Measurements from ENCODE around the gene HTRA3. TPM values are rescaled to one million over a fixed set of nuclear protein-coding genes. Genes with fewer than 3 reads are reported as not detected.
A peak's percentile ranks its signal among the peaks of the same experiment; 100 is the strongest.

Gene HTRA3
- total RNA-seq, 2 donors from 2014 or later, result 3.2 to 4.6 TPM

- TF ChIP-seq CTCF (conservative IDR thresholded peaks at IDR 0.05), result no peak
- no peaks in the 10 kb centered on the region for H3K9me3 ChIP-seq (ENCODE audit: control insufficient read depth, low read length)
- Mint-ChIP-seq H3K27me3 (ENCODE audit: insufficient read depth) (peaks cover 6% of the 10 kb centered on the region), H3K27ac (no peak overlapping the region), H3K4me3 (no peak overlapping the region), H3K36me3 (ENCODE audit: low read depth) (no peaks in the 10 kb centered on the region), H3K4me1 (peaks cover 10% of the 10 kb centered on the region), H3K9me3 (no peaks in the 10 kb centered on the region)
- H3K4me3 ChIP-seq (ENCODE audit: low read length), result no peak overlapping the region
- no peak overlapping the region for H3K27ac ChIP-seq (ENCODE audit: low read depth, low read length)
- H3K27me3 ChIP-seq (ENCODE audit: control insufficient read depth, insufficient read depth, low read length, poor library complexity, severe bottlenecking), result no peaks in the 10 kb centered on the region
- no peaks in the 10 kb centered on the region for H3K4me1 ChIP-seq (ENCODE audit: control insufficient read depth, insufficient read depth, low read length)
- 78 to 82% methylated on average over 8 to 12 of the region's 12 CpGs for WGBS, 2 experiments (ENCODE audit: insufficient coverage in 1 of 2, insufficient read length in 1 of 2)
- no peaks in the 10 kb centered on the region for H3K36me3 ChIP-seq (ENCODE audit: control insufficient read depth, insufficient read depth, low read length)
- DNase-seq, result peak; percentile 29
- H3K9ac ChIP-seq (ENCODE audit: extremely low read depth, low read length, poor library complexity, severe bottlenecking), result no peak overlapping the region
Measured at GRCh38 chr4:8353912-8354453, 84.4 kb downstream of the HTRA3 start.

GRCh38 chr4:8355306-8355705 is 85.8 kb downstream of the HTRA3 start:
- Histone ChIP-seq H3K36me3 (ENCODE audit: control insufficient read depth, insufficient read depth, low read length) (no peaks in the 10 kb centered on the region), H3K9me3 (ENCODE audit: control insufficient read depth, low read length) (no peaks in the 10 kb centered on the region), H3K27ac (ENCODE audit: low read depth, low read length) (no peak overlapping the region), H3K27me3 (ENCODE audit: control insufficient read depth, insufficient read depth, low read length, poor library complexity, severe bottlenecking) (no peaks in the 10 kb centered on the region), H3K4me3 (ENCODE audit: low read length) (no peak overlapping the region), H3K4me1 (ENCODE audit: control insufficient read depth, insufficient read depth, low read length) (no peaks in the 10 kb centered on the region), H3K9ac (ENCODE audit: extremely low read depth, low read length, poor library complexity, severe bottlenecking) (no peak overlapping the region)
- no peaks in the 10 kb centered on the region for H3K9me3 Mint-ChIP-seq
- H3K4me1 Mint-ChIP-seq, result peaks cover 10% of the 10 kb centered on the region
- no peak for TF ChIP-seq CTCF (conservative IDR thresholded peaks at IDR 0.05)
- 84 to 89% methylated on average over 5 to 6 of the region's 6 CpGs for WGBS, 2 experiments (ENCODE audit: insufficient coverage in 1 of 2, insufficient read length in 1 of 2)
- H3K27me3 Mint-ChIP-seq (ENCODE audit: insufficient read depth), result peaks cover 6% of the 10 kb centered on the region
- no peak overlapping the region for H3K27ac Mint-ChIP-seq
- H3K36me3 Mint-ChIP-seq (ENCODE audit: low read depth), result no peaks in the 10 kb centered on the region
- DNase-seq, result no peak
- no peak overlapping the region for H3K4me3 Mint-ChIP-seq

- H3K27ac ChIP-seq (ENCODE audit: low read depth, low read length), result no peak overlapping the region
- TF ChIP-seq CTCF (conservative IDR thresholded peaks at IDR 0.05), result no peak
- no peak overlapping the region for H3K27ac Mint-ChIP-seq
Measured at GRCh38 chr4:8355864-8356565, 86.5 kb downstream of the HTRA3 start.

More at GRCh38 chr4:8355864-8356565, 86.5 kb downstream of the HTRA3 start:
- no peak overlapping the region for H3K4me3 Mint-ChIP-seq
- no peaks in the 10 kb centered on the region for H3K9me3 ChIP-seq (ENCODE audit: control insufficient read depth, low read length)
- peaks cover 6% of the 10 kb centered on the region for H3K27me3 Mint-ChIP-seq (ENCODE audit: insufficient read depth)
- no peaks in the 10 kb centered on the region for H3K36me3 Mint-ChIP-seq (ENCODE audit: low read depth)
- H3K9me3 Mint-ChIP-seq, result peaks cover 4% of the 10 kb centered on the region
- no peak overlapping the region for H3K4me3 ChIP-seq (ENCODE audit: low read length)
- no peak overlapping the region for H3K9ac ChIP-seq (ENCODE audit: extremely low read depth, low read length, poor library complexity, severe bottlenecking)
- 87 to 93% methylated on average over 7 to 8 of the region's 8 CpGs for WGBS, 2 experiments (ENCODE audit: insufficient coverage in 1 of 2, insufficient read length in 1 of 2)
- no peaks in the 10 kb centered on the region for H3K27me3 ChIP-seq (ENCODE audit: control insufficient read depth, insufficient read depth, low read length, poor library complexity, severe bottlenecking)
- no peaks in the 10 kb centered on the region for H3K4me1 ChIP-seq (ENCODE audit: control insufficient read depth, insufficient read depth, low read length)
- peak; percentile 15 for DNase-seq
- no peaks in the 10 kb centered on the region for H3K36me3 ChIP-seq (ENCODE audit: control insufficient read depth, insufficient read depth, low read length)
- peaks cover 10% of the 10 kb centered on the region for H3K4me1 Mint-ChIP-seq

Other genes starting within 250 kb of the HTRA3 start
- 1 to 10 TPM in 1 of 2 donors, under 1 TPM in 1; 0.35 to 1.6 TPM for gene ABLIM2, start 110.9 kb upstream of the HTRA3 start, total RNA-seq
- 1 to 10 TPM; 1.9 to 2.6 TPM for gene SH3TC1, start 70.5 kb upstream of the HTRA3 start, total RNA-seq
- gene ACOX3, start 171.0 kb downstream of the HTRA3 start, total RNA-seq, result 100 to 1,000 TPM in 1 of 2 donors, 10 to 100 TPM in 1; 55.1 to 146 TPM
- 100 to 1,000 TPM in 1 of 2 donors, 10 to 100 TPM in 1; 45.9 to 114 TPM for gene TRMT44, start 171.0 kb downstream of the HTRA3 start, total RNA-seq